Measurements from ENCODE around the gene NADK2.

Gene NADK2

DNA sequence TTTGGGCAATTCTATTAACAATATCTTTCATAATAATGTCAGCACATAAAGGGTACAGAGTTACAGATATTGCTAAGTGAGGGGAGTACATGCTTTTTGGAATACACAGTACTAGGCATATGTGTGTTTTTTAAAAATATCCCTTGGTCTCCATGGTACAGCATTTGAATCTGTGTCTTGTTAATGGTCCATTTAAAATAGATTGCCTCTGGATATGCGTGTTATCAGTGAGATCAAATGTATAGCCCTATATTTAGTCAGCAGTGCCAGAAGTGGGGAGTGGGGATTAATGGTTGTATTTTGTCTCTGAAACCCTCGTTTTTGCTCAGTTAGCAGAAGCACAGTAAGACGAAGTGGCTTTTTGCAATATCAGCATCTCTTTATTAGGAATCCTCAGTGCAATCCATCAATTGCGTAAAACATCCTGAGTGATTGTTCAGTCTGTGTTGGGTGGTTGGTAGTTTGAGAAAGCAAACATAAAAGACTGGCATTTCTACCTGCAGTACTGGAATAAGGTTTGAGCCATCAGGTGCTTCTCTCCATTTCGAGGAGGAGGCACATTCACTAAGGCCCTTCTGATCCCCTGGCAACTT, 70.8 kb downstream of the NADK2 start:
- H3K4me1 ChIP-seq = no peaks in the 10 kb centered on the region
- H3K36me3 ChIP-seq = peaks cover 94% of the 10 kb centered on the region
- no peaks in the 10 kb centered on the region for H3K27me3 ChIP-seq
- H4K20me1 ChIP-seq = no peaks in the 10 kb centered on the region
- H3K9me3 ChIP-seq = no peaks in the 10 kb centered on the region
- H3K9ac ChIP-seq = no peak overlapping the region
- H3K27ac ChIP-seq = no peak overlapping the region
- no peak overlapping the region for H3K4me2 ChIP-seq
- no peak for TF ChIP-seq Cebpa-rat (IDR thresholded peaks at IDR 0.05)
- no peak overlapping the region for H3K4me3 ChIP-seq

DNA sequence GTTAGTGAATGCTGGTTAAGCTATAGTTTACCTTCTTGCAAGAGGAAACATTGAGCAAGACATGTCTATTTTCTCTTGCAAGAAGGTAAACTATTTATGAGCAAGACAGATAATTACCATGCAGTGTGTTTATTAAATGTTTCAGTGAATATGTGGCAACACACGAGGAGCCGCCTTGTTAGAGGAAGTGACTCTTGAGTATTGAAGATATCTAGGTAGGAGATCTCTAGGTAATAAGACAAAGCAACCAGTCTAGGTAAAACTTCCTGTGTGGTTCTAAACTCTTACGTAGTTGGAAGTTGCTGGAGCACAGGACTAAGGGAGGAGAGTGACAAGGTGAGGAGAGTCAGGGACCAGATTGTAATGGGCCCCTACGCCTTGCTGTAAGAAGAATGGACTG, 73.0 kb downstream of the NADK2 start:
- H3K27ac ChIP-seq = no peak overlapping the region
- no peaks in the 10 kb centered on the region for H3K4me1 ChIP-seq
- no peak overlapping the region for H3K4me2 ChIP-seq
- H3K4me3 ChIP-seq = no peak overlapping the region
- H4K20me1 ChIP-seq = peaks cover 17% of the 10 kb centered on the region; the same call in 1 of the 2 replicates
- no peak overlapping the region for H3K9ac ChIP-seq
- H3K27me3 ChIP-seq = no peaks in the 10 kb centered on the region
- TF ChIP-seq Cebpa-rat (IDR thresholded peaks at IDR 0.05) = no peak
- peaks cover 100% of the 10 kb centered on the region for H3K36me3 ChIP-seq
- H3K9me3 ChIP-seq = no peaks in the 10 kb centered on the region

DNA sequence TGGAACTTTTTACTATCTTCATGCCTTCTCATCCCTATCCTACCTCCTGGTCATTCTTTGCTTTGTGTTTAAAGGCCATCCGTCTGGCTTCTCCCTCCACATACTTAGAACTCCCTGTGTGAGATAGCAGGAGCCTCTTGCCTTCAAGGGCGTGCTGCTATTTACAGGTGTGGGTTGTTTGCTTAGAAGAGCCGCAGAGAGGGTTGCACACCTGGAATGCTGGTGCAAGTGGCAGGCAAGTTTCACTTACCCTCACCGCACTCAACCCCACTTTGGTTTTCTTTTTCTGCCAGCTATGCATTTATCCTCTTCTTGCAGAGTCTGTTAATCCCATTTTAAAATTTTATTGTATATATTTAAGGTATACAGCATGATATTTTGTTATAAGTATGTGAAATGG, 77.3 kb downstream of the NADK2 start:
- H3K27me3 ChIP-seq = no peaks in the 10 kb centered on the region
- peaks cover 100% of the 10 kb centered on the region for H3K36me3 ChIP-seq
- no peaks in the 10 kb centered on the region for H3K4me1 ChIP-seq

DNA sequence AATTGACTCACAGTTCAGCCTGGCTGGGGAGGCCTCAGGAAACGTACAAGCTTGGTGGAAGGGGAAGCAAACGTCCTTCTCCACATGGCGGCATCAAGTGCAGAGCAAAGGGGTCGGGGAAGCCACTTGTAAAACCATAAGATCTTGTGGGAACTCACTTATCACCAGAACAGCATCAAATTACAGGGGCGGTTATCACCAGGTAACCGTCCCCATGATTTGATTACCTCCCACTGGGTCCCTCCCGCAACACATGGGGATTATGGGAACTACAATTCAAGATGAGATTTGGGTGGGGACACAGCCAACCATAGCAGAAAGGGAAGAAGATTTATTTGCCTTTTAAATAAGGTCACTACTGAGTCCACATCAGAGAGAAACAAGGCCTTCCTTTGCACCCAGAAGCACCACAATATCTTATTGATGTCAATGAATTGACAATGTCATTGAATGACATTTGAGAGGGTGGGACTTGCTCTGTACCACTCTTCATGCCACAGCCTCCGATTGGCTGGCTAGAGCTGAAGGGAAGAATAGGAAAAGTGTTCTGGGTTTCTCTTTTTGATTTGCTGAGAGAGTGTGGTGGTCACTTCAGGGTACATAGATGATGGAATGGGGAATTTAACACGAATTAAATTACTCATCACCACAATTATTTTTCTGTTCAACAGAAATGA, 78.8 kb downstream of the NADK2 start:
- Histone ChIP-seq H3K4me3 (no peak overlapping the region), H3K9me3 (no peaks in the 10 kb centered on the region), H4K20me1 (peaks cover 51% of the 10 kb centered on the region), H3K27me3 (no peaks in the 10 kb centered on the region), H3K27ac (no peak overlapping the region), H3K9ac (no peak overlapping the region), H3K4me1 (peaks cover 4% of the 10 kb centered on the region; the same call in 1 of the 2 replicates), H3K4me2 (no peak overlapping the region), H3K36me3 (peaks cover 100% of the 10 kb centered on the region)
- no peak for TF ChIP-seq Cebpa-rat (IDR thresholded peaks at IDR 0.05)

More for the DNA sequence above, 77.3 kb downstream of the NADK2 start:
- Histone ChIP-seq H3K27ac (no peak overlapping the region), H3K9me3 (no peaks in the 10 kb centered on the region), H3K4me3 (no peak overlapping the region), H4K20me1 (peaks cover 38% of the 10 kb centered on the region), H3K4me2 (no peak overlapping the region), H3K9ac (no peak overlapping the region)
- no peak for TF ChIP-seq Cebpa-rat (IDR thresholded peaks at IDR 0.05)

DNA sequence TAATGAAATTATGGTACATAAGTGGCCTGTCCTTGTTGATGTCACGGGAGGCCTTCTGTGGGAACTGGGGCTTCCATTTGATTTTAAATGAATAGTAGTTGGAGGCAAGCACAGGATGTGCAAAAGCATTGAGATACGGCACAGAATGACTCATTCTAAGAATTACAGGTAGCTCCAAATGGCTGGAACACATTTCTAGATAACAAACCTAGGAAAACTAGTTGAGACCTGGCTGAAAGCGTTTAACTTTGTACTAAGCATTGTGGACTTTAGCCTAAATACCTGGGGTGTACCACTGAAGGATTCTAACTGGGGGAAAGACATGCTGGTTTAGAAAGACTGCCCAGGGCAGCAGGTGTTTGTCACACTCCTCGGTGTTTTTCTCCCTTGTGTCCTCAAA, 80.4 kb downstream of the NADK2 start:
- no peak overlapping the region for H3K27ac ChIP-seq
- H3K36me3 ChIP-seq = peaks cover 100% of the 10 kb centered on the region
- H3K9ac ChIP-seq = no peak overlapping the region
- H3K4me2 ChIP-seq = no peak overlapping the region
- H3K27me3 ChIP-seq = no peaks in the 10 kb centered on the region
- TF ChIP-seq Cebpa-rat (IDR thresholded peaks at IDR 0.05) = no peak
- H3K4me3 ChIP-seq = no peak overlapping the region
- H3K4me1 ChIP-seq = peaks cover 12% of the 10 kb centered on the region; the same call in 1 of the 2 replicates
- no peaks in the 10 kb centered on the region for H3K9me3 ChIP-seq
- H4K20me1 ChIP-seq = peaks cover 51% of the 10 kb centered on the region

DNA sequence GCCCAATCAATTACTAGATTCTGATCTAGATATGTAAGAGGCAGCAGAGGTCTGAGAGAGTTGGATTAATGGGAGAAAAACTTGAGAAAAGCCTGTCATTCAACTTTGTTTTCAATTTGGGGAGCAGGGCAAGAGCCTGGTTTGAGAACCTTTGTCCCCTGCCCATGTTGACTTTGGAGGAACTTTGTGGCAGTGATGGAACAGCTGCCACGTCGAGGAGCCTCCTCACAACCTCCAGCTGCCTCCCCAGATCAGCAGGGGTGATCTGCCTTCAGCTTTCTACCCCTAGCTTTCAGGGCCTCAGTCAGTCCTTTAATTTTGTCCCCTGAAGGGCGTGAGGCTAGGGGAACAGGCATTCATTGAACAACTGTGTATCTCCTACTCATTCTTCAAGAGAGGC, 81.1 kb downstream of the NADK2 start:
- Histone ChIP-seq H3K4me3 (no peak overlapping the region), H3K27me3 (no peaks in the 10 kb centered on the region), H3K9me3 (no peaks in the 10 kb centered on the region), H3K4me2 (no peak overlapping the region), H3K4me1 (peaks cover 19% of the 10 kb centered on the region; the same call in 1 of the 2 replicates), H3K36me3 (peaks cover 100% of the 10 kb centered on the region), H3K9ac (no peak overlapping the region), H4K20me1 (peaks cover 56% of the 10 kb centered on the region), H3K27ac (no peak overlapping the region)
- no peak for TF ChIP-seq Cebpa-rat (IDR thresholded peaks at IDR 0.05)

DNA sequence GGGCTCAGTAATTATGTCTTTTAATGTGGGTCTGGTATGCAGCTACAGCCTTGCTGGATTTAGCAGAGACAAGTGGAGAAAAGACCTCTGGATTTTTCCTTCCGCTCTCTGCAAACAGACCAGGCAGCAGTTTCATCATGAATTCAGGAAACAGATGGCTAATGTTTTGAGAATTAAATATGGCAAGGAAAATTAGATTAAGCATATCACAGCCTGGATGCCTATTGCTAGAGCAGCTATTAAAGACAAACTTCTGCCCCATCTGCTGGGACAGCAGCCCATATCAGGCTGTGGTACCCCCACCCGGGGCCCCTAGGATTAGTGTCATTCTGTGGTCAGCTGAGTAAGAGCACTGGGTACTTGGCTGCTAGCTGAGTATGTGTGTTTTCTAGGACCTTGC, 83.6 kb downstream of the NADK2 start:
- Histone ChIP-seq H3K9ac (no peak overlapping the region), H3K9me3 (no peaks in the 10 kb centered on the region), H4K20me1 (peaks cover 35% of the 10 kb centered on the region), H3K4me3 (no peak overlapping the region), H3K27me3 (no peaks in the 10 kb centered on the region), H3K4me2 (no peak overlapping the region), H3K27ac (no peak overlapping the region), H3K4me1 (peaks cover 41% of the 10 kb centered on the region), H3K36me3 (peaks cover 96% of the 10 kb centered on the region)
- no peak for TF ChIP-seq Cebpa-rat (IDR thresholded peaks at IDR 0.05)

DNA sequence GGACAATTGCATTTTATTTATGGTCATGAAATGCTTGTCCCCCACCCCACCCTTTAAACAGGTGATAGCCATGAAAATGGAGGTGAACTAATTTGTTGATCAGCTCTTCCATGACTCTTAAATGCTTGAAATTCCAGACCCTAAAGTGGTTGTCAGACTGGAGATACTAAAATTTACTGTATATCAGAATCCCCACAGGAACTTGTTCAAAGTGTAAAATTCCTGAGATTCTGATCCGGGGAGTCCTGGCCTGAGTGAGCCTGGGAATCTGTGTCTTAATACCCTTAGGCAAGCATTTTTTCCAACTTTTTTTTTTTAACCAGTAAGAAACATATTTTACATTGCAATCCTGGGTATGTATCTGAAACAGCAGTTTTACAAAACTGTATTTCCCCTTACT, 85.1 kb downstream of the NADK2 start:
- H4K20me1 ChIP-seq = peaks cover 26% of the 10 kb centered on the region
- no peak overlapping the region for H3K9ac ChIP-seq
- no peak overlapping the region for H3K4me2 ChIP-seq
- no peak for TF ChIP-seq Cebpa-rat (IDR thresholded peaks at IDR 0.05)
- H3K9me3 ChIP-seq = no peaks in the 10 kb centered on the region
- no peak overlapping the region for H3K4me3 ChIP-seq
- no peaks in the 10 kb centered on the region for H3K27me3 ChIP-seq
- peaks cover 81% of the 10 kb centered on the region for H3K36me3 ChIP-seq
- H3K27ac ChIP-seq = no peak overlapping the region
- H3K4me1 ChIP-seq = peaks cover 46% of the 10 kb centered on the region

DNA sequence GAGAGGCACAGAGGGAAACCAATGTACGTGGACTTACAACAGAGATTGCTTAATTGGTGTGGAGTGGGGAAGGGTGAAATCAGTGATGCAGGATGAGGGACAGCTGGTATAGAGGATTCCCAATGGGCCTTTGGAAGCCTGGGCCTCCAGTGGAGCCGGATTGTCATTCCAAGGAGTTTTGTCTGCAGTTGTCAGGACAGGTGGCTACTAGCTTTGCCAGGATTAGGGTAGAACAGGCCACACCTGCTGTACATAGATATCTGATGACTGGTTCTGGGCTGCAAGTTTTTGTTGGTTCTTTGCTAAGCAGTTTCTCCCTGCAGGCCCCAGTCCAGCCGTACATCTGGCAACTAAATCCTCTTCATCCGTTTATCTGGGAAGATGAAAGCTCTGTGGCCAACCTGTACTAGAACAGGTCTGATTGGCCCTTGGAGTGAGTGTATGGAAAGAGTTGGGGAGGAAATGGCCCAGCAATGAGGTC, 85.6 kb downstream of the NADK2 start:
- Histone ChIP-seq H3K9ac (no peak overlapping the region), H3K27ac (no peak overlapping the region), H3K4me2 (no peak overlapping the region), H3K36me3 (peaks cover 76% of the 10 kb centered on the region), H3K9me3 (no peaks in the 10 kb centered on the region), H3K27me3 (no peaks in the 10 kb centered on the region), H3K4me3 (no peak overlapping the region), H4K20me1 (peaks cover 21% of the 10 kb centered on the region), H3K4me1 (peaks cover 46% of the 10 kb centered on the region)
- no peak for TF ChIP-seq Cebpa-rat (IDR thresholded peaks at IDR 0.05)

DNA sequence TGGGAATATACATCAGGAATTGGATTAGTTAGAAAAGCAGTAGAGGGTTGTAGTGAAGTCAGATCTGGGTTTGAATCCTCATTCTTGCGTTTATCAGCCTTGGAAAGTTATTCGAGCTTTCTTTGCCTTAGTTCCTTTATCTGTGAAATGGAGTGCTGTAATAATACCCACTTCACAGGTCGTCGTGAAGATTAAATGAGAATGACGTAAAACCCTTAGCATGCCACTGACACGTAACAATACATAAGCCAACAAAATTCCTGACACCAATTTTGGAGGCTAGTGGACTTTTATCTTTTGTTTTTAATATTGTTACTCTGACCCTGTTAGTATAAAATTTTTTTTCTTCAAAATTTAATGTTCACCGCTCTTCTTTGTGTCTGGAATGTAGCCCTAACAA, 86.4 kb downstream of the NADK2 start:
- Histone ChIP-seq H3K4me2 (no peak overlapping the region), H3K27me3 (no peaks in the 10 kb centered on the region), H3K27ac (no peak overlapping the region), H3K9ac (no peak overlapping the region), H3K36me3 (peaks cover 68% of the 10 kb centered on the region), H4K20me1 (peaks cover 20% of the 10 kb centered on the region; the same call in 1 of the 2 replicates), H3K4me1 (peaks cover 53% of the 10 kb centered on the region), H3K9me3 (no peaks in the 10 kb centered on the region), H3K4me3 (no peak overlapping the region)
- no peak for TF ChIP-seq Cebpa-rat (IDR thresholded peaks at IDR 0.05)
